Prostate gland (tissue), 2 donors: ENCODE results near the gene SLC2A5. TPM values are rescaled to one million over a fixed set of nuclear protein-coding genes. Genes with fewer than 3 reads are reported as not detected.
A peak's percentile ranks its signal among the peaks of the same experiment; 100 is the strongest.

ENCODE experiments used
- DNase-seq: peaks from one replicate; pipeline ENCODE4 v3.0.0-alpha.2; 2019; ENCODE audit warnings: low spot score
- H3K27ac ChIP-seq, 2 donors: fragments of 200-600 bp; sonication (generic); 2 replicates each; pipeline ENCODE4 v1.5.1; 2017 to 2019
- H3K27me3 ChIP-seq: fragments of 200-600 bp; sonication (generic); replicated peaks from 2 replicates; pipeline ENCODE4 v1.5.1; 2019; ENCODE audit not compliant: insufficient read depth
- H3K36me3 ChIP-seq, 2 donors: fragments of 200-600 bp; sonication (generic); 1 replicate in 1 of 2; 2 replicates in 1 of 2; pipeline versions ENCODE4 v1.5.1 to v1.8.1; 2017 to 2019
- H3K4me1 ChIP-seq: fragments of 200-600 bp; sonication (generic); replicated peaks from 2 replicates; pipeline ENCODE4 v1.5.1; 2019
- H3K4me3 ChIP-seq, 2 donors: fragments of 200-600 bp; sonication (generic); 2 replicates each; pipeline ENCODE4 v1.5.1; 2017 to 2019
- H3K9me3 ChIP-seq: fragments of 200-600 bp; sonication (generic); 2 replicates; pipeline ENCODE4 v1.5.1; 2017
- CTCF ChIP-seq, 4 experiments: fragments of 200-600 bp in 2 of 4; fragments of 450-650 bp in 2 of 4; sonication (generic) in 2 of 4; IDR thresholded peaks; 1 replicate in 3 of 4; 2 replicates in 1 of 4; pipeline ENCODE4 v1.5.1; 2016 to 2019; ENCODE audit warnings: antibody characterized with exemption in 4 of 4, mild to moderate bottlenecking in 2 of 4, moderate library complexity in 2 of 4
- POLR2A ChIP-seq: fragments of 450-650 bp; IDR thresholded peaks from one replicate; pipeline ENCODE4 v1.6.1; 2016; ENCODE audit warnings: antibody characterized with exemption, mild to moderate bottlenecking
- POLR2AphosphoS5 ChIP-seq: sonication (generic); formaldehyde crosslinking; IDR thresholded peaks from one replicate; pipeline ENCODE4 v1.6.1; 2017; ENCODE audit warnings: antibody characterized with exemption
- WGBS: methylation state at CpG from one replicate; pipeline ENCODE4 v1.1.5; 2018; 5-methylcytosine and 5-hydroxymethylcytosine counted together
- intact Hi-C: fragments of 100-400 bp; cut with DNase I; formaldehyde crosslinking; loops from one replicate; pipeline ENCODE4 v1.14.2; 2022
- total RNA-seq, 2 donors: library from RNA; depleted of rRNA; stranded (reverse); fragments of >200 nt; gene quantifications; one replicate each; pipeline ENCODE4 v1.1.0, GENCODE V29; 2016

The SLC2A5 gene
- total RNA-seq, 2 donors from 2014 or later = 25.4 to 55.0 TPM

GRCh38 chr1:9107136-9107535 is 37.7 kb upstream of the SLC2A5 start:
- Histone ChIP-seq H3K36me3 (peaks cover 0 to 12% of the 10 kb centered on the region in 2 donors), H3K27ac (no peak overlapping the region), H3K4me1 (no peaks in the 10 kb centered on the region), H3K9me3 (no peaks in the 10 kb centered on the region), H3K4me3 (no peak overlapping the region), H3K27me3 (no peaks in the 10 kb centered on the region)
- intact Hi-C loops = no loop called here
- TF ChIP-seq CTCF (IDR thresholded peaks at IDR 0.05) (no peak), POLR2AphosphoS5 (no peak), POLR2A (no peak)
- WGBS = 30% methylated on average over 4 of the region's 4 CpGs
- DNase-seq = no peak

- no peak overlapping the region for H3K4me3 ChIP-seq
- peaks cover 0 to 12% of the 10 kb centered on the region in 2 donors for H3K36me3 ChIP-seq
- TF ChIP-seq CTCF (IDR thresholded peaks at IDR 0.05) (no peak), POLR2A (no peak), POLR2AphosphoS5 (no peak)
- DNase-seq = no peak
- H3K27me3 ChIP-seq = no peaks in the 10 kb centered on the region
- WGBS = 89% methylated on average over 14 of the region's 14 CpGs
- intact Hi-C loops = no loop called here
- no peak overlapping the region for H3K27ac ChIP-seq
- H3K4me1 ChIP-seq = no peaks in the 10 kb centered on the region
- H3K9me3 ChIP-seq = no peaks in the 10 kb centered on the region
Observed at GRCh38 chr1:9106286-9106685, 36.9 kb upstream of the SLC2A5 start.

GRCh38 chr1:9105336-9105867 is 36.0 kb upstream of the SLC2A5 start:
- DNase-seq = no peak
- no peak for TF ChIP-seq POLR2A
- no peak for TF ChIP-seq CTCF (IDR thresholded peaks at IDR 0.05)
- TF ChIP-seq POLR2AphosphoS5 = no peak
- 90% methylated on average over 22 of the region's 22 CpGs for WGBS
- Histone ChIP-seq H3K4me3 (no peak overlapping the region), H3K27ac (no peak overlapping the region), H3K36me3 (peaks cover 0 to 12% of the 10 kb centered on the region in 2 donors), H3K4me1 (no peaks in the 10 kb centered on the region), H3K9me3 (no peaks in the 10 kb centered on the region), H3K27me3 (no peaks in the 10 kb centered on the region)
- intact Hi-C loops = no loop called here

- 49% methylated on average over 4 of the region's 4 CpGs for WGBS
- TF ChIP-seq CTCF (IDR thresholded peaks at IDR 0.05) (peak in 3 of 4 experiments; percentile 72 to 76 (median 74)), POLR2A (no peak), POLR2AphosphoS5 (peak; percentile 43)
- Histone ChIP-seq H3K36me3 (peaks cover 0 to 12% of the 10 kb centered on the region in 2 donors), H3K27ac (no peak overlapping the region), H3K27me3 (no peaks in the 10 kb centered on the region), H3K9me3 (no peaks in the 10 kb centered on the region), H3K4me3 (no peak overlapping the region), H3K4me1 (no peaks in the 10 kb centered on the region)
- intact Hi-C loops = loop anchor here (5.0 kb wide), 2 partner anchors 89 to 184 kb away; no protein-coding TSS in a partner anchor
- peak; percentile 68 for DNase-seq
Observed at GRCh38 chr1:9101510-9102146, 32.2 kb upstream of the SLC2A5 start.
